Urothelium cell line (cell line): ENCODE measurements around the gene IGSF9B.
"Not testable (repeated sequence)": the region's sequence is repeated elsewhere in the genome, so short reads cannot be mapped to it uniquely, and the experiment has no call there.

ENCODE experiments used
- DNase-seq: peaks from one replicate; pipeline ENCODE4 v3.0.0; 2011; ENCODE audit warnings: low spot score, mixed read lengths
- FAIRE-seq: peaks from 2 replicates; lab custom pipeline; 2011; peaks lifted over from hg19 to GRCh38; lab: Jason Lieb, UNC

Gene IGSF9B, protein sequence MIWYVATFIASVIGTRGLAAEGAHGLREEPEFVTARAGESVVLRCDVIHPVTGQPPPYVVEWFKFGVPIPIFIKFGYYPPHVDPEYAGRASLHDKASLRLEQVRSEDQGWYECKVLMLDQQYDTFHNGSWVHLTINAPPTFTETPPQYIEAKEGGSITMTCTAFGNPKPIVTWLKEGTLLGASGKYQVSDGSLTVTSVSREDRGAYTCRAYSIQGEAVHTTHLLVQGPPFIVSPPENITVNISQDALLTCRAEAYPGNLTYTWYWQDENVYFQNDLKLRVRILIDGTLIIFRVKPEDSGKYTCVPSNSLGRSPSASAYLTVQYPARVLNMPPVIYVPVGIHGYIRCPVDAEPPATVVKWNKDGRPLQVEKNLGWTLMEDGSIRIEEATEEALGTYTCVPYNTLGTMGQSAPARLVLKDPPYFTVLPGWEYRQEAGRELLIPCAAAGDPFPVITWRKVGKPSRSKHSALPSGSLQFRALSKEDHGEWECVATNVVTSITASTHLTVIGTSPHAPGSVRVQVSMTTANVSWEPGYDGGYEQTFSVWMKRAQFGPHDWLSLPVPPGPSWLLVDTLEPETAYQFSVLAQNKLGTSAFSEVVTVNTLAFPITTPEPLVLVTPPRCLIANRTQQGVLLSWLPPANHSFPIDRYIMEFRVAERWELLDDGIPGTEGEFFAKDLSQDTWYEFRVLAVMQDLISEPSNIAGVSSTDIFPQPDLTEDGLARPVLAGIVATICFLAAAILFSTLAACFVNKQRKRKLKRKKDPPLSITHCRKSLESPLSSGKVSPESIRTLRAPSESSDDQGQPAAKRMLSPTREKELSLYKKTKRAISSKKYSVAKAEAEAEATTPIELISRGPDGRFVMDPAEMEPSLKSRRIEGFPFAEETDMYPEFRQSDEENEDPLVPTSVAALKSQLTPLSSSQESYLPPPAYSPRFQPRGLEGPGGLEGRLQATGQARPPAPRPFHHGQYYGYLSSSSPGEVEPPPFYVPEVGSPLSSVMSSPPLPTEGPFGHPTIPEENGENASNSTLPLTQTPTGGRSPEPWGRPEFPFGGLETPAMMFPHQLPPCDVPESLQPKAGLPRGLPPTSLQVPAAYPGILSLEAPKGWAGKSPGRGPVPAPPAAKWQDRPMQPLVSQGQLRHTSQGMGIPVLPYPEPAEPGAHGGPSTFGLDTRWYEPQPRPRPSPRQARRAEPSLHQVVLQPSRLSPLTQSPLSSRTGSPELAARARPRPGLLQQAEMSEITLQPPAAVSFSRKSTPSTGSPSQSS (N-terminal part only)

DNA sequence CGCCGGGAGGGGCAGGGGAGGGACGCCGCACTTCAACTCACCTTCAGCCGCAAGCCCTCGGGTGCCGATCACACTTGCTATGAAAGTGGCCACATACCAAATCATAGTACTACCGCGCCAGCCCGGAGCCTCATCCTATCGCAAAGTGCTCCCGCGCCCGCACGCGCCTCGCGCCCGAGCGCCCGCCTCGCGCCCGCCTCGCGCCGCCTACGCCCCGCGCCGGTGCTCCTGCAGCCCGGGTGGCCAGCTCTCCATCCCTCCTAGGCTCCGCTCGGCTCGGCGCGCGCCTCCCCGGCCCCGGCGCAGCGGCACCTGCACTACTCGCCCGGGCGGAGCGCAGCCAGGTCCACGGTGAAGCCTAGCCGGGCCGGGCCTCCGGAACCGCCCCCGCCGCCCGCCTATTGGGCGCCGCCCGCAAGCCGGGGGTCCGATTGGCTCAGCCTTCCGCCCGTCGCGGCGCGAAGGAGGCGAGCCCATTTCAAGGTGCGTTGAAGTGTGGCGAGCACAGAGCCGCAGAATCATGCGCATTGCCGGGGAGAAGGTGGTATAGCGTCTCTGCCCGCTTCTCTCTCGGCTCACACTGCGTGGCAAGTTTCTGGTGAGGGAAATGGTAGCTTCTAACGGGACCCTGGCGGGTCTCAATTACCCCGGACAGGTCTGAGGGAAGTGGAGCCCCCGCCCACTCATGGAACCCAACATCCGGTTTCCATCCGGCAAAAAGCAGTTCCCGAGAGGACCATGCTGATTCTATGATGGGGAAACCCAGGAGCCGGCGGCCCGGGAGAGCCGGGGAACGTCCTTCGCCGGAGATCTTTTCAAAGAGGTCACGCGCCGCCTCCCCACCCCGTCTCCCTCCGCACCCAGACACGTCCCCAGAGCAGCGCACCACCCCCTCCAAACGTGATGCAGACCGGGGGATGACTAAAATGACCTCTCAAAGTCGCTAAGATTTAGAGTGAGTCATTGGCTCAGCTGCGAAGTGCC lies at the start of gene IGSF9B:
Gene IGSF9B, minus strand, starts transcription at position 319 of the 984 bp plus-strand sequence. Its CDS starts 214 bp downstream, at position 105.
- FAIRE-seq, result no peak
- DNase-seq, result peak; percentile 95

DNA sequence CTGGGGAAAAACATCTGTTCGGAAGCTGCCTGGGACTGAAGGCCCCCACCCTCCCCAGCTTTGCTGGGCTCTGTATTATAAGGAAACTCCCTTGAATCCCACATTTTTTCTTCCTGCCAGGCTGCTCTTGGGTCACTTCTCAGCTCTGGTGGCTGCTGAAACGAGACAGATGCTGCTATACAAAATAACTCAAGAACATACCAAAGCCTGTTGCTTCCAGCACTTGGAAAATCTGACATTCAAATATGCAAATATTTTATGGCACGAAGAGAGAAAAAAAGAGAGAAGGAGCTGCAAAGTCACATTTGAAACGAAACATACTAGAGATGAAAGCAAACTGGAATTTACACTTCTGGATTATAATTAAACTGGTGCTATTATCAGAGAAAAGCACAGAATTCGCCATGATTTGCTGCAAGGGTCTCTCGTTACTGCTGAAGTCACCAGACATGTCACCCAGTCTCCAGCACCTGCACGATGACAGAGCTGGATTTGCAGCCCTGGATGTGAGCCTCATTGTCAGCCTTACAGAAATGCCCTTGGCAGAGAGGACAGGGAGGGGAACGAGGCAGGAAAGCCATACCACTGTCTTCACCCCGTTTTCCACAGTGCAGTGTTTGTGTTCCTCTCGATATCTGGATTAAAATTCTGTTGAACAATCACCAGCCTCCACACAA lies 47.9 kb upstream of the IGSF9B start:
- FAIRE-seq (no peak), DNase-seq (no peak)

DNA sequence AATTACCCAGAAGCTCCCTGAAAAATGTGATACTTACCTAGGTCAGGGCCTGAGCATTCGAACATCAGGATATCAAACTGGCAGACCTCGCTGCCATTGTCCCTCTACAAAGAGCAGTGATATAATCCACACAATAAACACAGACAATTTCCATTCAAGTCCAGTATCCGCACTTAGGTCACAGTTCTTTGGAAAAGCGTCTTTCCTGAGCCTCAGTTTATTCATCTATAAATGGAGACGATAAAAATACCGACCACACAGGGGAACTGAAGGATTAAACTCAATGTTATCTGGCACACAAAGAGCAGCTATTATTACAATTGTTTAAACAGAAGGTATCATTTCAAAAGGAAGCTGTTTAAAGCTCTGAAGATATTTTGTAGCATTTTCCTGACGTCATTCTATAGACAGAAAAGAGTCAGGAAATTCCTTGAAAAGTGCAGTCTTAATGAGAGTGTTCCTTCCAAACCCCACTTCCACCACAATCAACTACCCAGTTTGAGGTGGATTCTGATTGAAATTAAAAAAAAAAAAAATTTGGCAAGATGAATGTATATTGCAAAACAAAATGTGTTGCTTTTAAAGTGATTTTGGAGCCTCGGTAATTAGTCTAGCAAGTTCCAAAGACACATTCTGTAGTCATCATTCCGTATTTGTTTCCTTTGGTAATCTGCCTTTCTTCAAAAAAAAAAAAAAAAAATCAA lies 47.2 kb upstream of the IGSF9B start:
- FAIRE-seq (no peak), DNase-seq (no peak)

DNA sequence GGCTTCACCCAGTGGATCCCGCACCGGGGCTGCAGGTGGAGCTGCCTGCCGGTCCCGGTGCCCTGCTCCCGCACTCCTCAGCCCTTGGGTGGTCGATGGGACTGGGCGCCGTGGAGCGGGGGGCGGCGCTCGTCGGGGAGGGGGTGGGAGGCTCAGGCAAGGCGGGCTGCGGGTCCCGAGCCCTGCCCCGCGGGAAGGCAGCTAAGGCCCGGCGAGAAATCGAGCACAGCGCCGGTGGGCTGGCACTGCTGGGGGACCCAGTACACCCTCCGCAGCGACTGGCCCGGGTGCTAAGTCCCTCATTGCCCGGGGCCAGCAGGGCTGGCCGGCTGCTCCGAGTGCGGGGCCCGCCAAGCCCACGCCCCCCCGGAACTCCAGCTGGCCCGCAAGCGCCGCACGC lies 46.1 kb upstream of the IGSF9B start:
- not testable (repeated sequence) for DNase-seq, FAIRE-seq

DNA sequence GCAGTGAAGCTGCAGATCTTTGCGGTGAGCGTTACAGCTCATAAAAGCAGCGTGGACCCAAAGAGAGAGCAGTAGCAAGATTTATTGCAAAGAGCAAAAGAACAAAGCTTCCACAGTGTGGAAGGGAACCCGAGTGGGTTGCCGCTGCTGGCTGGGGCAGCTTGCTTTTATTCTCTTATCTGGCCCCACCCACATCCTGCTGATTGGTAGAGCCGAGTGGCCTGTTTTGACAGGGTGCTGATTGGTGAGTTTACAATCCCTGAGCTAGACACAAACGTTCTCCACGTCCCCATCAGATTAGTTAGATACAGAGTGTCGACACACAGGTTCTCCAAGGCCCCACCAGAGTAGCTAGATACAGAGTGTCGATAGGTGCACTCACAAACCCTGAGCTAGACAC lies 45.6 kb upstream of the IGSF9B start:
- not testable (repeated sequence) for FAIRE-seq, DNase-seq

DNA sequence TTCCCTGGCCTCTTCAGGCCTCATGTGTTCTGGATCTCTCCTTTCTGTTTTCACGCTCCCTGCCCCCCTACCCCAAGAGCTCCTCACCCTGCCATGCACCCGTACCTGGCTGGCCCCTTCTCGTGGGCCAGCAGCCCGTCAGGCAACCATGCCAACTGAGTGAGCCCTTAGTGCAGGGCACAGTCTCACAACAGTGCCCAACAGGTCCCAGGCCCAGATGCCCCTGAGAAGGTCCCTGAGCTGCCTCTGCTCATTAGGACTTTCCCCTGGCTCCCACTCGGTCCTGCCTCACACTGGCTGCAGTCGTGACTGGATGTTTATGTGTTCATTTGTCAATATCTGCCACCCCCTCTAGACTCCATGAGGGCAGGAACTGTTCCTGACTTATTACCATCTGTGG lies 44.8 kb upstream of the IGSF9B start:
- FAIRE-seq (no peak), DNase-seq (no peak)

DNA sequence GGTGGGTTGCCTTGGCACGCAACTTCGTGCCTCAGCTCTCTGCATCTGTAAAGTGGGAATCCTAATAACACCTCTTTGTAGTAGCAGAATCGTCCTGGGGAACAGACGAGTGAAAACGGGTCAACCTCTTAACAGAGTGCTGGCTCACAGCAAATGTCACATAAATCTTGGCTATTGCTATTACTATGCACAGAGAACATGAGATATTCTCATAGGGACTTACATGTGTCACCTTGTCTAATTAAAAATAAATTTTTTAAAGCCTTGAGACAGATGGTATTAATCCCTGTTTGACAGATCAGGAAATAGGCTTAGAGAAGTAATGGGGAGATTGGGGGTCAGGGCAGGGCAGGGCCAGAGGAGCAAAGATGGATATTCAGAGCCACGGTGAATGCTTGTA lies 44.3 kb upstream of the IGSF9B start:
- no peak for FAIRE-seq
- DNase-seq, result no peak

DNA sequence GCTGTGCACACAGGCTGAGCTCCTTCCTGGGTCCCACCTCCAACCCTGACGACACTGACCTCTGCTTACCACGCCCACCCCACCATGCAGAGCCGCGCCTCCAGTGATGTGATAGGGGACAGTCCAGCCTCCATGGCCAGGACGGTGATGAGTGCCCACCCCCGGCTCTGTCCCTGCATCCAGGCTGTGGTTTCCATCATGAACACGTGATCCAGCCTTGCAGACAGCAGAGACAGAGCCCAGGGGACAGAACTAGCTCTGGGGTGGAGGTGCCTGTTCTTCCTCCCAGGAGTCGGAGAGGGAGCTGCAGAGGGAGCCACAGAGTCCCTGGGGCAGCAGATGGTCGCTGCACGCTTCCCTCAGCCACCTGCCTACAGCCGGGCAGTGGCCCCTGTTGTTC lies 42.6 kb upstream of the IGSF9B start:
- no peak for DNase-seq

DNA sequence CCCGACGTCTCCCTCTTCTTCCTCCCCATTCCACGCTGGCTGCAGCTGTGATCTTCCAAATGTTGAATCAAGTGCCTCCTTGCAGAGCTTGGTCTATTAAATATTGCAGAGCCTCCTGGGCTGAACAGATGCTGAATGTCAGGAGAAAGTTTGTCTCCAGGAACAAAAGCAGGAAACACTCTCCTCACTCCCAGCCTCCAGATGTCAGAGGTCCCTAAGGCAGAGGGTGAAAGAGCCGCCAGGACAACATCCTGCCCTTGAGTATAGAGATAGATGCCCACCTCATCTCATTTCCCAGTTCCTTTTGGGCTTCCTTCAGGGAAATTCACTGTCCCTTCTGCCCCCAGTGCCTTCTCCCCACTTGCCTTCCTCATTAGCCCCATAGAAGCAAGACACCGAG lies 40.8 kb upstream of the IGSF9B start:
- DNase-seq (no peak), FAIRE-seq (no peak)

More for the DNA sequence above, 42.6 kb upstream of the IGSF9B start:
- FAIRE-seq, result no peak

DNA sequence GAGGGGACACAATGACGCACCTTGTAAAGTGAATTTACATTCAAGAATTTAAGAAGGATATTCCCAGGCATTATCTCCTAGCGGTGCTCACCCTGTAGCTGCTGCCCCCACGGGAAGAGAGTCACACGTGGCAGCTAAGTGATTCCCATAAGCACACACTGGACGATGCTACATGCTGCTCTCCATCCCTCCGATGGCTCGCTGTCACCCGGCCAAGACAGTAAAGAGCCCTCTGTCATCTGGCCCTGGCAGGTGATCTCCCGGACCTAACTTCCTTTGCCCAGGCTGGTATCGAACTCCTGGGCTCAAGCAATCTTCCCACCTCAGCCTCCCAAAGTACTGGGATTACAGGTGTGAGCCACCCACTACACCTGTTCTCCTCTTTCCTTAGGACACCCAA lies 39.9 kb upstream of the IGSF9B start:
- FAIRE-seq (no peak), DNase-seq (no peak)

DNA sequence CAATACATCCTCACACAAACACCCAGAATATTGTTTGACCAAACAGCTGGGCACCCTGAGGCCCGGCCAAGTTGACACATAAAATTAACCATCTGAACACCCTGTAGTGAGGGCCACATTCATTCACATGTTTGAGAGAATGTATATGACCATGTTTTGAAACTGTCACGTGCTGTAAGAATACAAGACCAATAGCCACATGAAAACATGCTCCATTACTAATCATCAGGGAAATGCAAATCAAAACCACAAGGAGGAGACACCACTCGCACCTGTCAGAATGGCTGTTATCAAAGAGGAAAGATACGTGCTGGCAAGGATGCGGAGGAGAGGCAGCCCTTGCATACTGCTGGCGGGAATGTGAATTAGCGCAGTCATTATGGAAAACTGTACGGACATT lies 38.3 kb upstream of the IGSF9B start:
- no peak for FAIRE-seq

DNA sequence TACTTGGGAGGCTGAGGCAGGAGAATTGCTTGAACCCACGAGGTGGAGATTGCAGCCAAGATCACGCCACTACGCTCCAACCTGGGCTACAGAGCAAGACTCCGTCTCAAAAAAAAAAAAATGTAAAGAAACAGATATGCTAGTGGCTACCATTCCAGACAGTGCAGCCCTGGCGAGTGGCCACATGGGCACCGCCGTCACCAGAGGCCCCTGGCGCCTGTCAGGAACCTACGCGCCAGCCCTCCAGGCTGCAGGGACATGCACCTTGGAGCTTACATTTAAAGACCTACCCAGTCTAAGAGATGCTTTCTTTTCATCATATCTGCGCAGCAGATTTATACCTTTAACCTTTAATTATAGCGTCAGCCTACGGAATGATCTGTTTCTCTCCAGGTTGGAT lies 37.2 kb upstream of the IGSF9B start:
- DNase-seq, result no peak
- FAIRE-seq, result no peak

More for the DNA sequence above, 38.3 kb upstream of the IGSF9B start:
- no peak for DNase-seq

DNA sequence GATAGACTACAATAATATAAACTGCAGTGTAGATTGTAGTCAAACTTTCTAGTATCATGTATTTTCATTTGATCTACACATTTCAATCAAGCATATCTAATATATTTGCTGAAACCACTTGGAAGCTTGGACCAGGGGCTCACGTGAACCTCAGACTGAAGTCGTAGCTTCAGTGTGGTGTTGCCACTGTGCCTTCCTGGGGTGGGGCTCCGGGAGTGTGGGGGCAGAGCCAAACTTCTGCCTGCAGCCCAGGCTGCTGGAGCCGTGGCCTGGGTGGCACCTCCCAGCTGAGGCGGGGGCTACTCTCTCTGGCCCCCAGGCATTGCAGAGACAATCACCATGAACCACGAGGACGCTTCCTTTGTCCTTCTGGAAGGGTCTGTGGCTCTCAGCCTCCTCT lies 36.3 kb upstream of the IGSF9B start:
- no peak for DNase-seq
- no peak for FAIRE-seq

DNA sequence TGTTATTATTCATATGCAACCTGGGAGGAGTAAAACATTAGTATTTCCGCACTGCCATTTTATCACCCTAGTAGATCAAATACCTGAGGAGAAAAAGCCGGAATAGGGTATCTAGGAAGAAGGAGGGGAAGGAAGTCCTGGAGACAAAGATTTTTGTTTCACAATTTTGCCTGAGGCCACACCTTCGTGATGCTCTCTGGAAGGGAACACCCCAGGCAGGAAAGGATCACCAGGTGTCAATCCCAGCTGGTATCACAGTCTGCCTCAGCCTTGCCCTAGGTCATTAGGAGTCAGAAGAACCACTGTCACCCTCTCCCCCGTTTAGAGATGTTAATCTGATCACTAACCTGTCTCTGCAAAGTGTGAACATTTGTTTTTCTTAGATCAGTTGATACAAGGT lies 35.4 kb upstream of the IGSF9B start:
- FAIRE-seq (no peak), DNase-seq (no peak)

DNA sequence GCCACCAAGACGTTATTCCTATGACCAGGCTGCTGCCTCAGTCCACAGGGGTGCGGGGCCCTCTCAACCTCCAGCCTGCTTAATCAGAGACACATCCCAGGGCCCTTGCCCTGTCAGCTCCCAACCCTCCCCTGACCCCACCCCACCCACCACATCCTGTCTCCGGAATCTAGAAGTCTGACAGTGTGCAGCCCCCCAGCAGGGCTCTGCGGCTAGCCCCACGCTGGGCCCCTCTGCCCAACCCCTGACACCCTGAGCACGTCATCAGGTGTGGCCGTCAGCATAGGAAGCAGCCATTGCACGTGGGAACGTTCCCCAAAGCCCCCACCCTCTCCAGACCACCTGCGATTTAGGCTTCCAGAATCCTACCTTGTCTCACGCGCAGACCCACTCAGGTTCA lies 34.3 kb upstream of the IGSF9B start:
- DNase-seq (no peak), FAIRE-seq (no peak)

DNA sequence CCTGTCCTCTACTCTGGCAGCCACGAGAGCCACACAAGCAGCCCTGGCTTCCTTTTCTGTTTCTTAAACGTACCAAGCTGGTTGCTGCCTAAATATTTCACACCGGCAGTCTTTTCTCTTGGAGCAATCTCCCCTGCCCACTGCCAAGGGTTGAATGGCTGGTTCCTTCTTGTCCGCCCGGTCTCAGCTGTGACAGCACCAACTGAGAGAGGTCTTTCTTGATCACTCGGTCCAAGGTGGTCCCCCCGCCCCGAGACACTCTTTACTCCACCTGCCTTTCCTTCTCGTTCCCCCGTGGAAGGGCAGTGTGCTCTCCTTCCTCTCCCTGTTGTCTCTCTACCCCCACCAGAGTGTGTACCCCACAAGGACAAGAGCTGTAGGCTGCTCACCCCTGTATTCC lies 33.7 kb upstream of the IGSF9B start:
- FAIRE-seq (no peak), DNase-seq (no peak)

DNA sequence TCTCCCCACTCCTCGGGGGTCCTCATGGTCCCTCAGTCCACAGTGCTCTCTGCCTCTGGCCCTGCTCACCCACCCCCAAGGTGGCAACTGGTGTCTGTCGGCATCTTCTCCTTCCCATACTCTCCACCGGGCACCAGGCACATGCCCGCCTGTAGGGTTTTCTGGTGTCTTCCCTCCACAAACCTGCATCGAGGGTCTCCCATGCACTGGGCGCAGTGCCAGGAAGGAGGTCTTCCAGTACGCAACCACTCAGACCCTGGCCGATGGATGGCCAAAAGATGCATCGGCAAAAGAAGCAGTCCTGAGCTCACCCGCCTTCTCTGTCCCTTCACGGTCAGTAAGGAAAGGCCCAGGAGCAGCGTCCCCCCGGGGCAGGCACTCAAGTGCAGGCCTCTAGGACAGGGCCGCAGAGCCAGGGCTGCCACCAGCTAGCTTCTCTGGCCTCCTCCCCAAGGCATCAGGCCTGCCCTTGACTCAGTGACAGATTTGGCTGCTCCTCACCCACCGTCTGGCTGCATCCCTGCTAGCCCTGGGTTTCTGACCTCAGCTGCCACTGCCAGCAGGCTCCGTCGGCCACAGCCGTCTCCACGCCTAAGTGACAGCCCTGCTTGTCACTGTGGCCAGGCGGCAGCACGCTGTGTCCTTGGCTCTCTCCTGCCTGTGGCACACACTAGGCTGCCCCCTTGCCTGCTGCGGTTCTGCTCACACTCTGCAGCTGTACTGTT lies 32.1 kb upstream of the IGSF9B start:
- no peak for FAIRE-seq
- no peak for DNase-seq

DNA sequence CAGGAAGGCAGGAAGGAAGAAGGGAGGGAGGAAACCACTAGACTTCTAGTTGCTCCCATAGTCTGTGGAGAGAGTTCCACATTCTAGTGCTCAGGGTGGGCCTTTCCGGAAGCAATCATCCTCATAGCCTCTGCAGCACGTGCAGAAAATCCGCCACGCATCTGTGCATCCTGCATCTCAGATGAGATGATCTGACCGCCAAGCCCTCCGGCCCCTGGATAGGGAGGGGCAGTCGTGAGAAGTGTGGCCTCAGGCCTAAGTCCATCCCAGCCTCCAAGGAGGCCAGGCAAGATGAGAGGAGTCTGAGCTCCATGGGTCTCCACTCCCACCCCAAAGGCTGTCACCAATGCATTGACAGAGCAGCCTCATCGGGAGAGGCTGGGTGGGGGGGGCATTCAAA lies 30.4 kb upstream of the IGSF9B start:
- DNase-seq (no peak), FAIRE-seq (no peak)
